Right kidney (tissue), 1 donor: ENCODE results near the gene CMC1.
"Not testable (repeated sequence)": the region's sequence is repeated elsewhere in the genome, so short reads cannot be mapped to it uniquely, and the experiment has no call there.

Experiments
- DNase-seq: peaks from one replicate; pipeline ENCODE4 v3.0.0-alpha.2; 2016

CMC1 gene

DNA sequence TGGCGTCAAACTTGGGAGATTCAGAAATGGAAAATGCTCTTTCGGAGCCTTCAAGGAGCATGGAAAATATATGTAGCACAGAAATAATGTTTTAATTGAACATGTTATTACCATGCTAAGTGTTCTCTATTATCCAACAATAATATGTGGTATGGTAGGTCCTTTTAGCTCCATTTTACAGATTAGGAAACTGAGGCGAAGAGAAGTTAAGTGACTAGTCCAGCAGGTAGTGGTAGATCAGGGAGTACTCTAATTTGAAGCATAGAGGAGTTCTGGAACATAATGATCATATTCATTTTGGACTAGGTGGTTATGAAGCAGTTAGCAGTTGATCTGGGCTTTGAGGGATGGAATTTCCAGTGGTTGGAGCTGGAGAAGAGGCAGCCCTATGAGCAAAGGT lies 1.1 kb downstream of the CMC1 start:
- DNase-seq: no peak

DNA sequence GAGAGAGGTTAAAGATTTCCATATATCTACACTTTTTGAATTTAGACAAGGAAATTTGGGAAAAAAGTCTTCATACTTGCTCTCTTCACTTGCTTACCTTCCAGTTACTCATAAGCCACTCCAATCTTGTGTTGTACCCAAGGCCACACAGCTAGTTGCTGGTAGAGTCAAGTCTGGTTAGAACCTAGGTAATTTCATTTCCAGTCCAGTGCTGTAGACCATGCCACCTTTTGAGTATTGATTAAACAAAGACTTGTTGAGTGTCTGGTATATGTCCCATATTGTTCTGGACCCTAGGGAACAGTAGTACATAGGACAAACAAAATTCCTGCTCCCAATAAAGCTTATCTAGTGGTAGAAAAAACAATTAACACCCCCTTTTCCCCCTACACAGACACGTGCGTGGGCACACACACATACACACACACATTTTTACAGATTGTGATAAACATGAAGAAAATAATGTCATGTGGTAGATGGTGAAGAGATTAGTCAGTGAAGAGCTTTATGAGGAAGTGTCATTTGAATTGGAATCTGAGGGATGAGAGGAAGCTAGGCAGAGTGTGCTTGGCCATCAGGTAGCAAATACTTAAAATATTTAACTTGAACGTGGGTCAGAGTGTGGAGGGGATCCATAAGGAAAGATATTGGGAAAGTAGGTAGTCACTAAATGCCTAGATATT lies 2.1 kb downstream of the CMC1 start:
- no peak for DNase-seq

DNA sequence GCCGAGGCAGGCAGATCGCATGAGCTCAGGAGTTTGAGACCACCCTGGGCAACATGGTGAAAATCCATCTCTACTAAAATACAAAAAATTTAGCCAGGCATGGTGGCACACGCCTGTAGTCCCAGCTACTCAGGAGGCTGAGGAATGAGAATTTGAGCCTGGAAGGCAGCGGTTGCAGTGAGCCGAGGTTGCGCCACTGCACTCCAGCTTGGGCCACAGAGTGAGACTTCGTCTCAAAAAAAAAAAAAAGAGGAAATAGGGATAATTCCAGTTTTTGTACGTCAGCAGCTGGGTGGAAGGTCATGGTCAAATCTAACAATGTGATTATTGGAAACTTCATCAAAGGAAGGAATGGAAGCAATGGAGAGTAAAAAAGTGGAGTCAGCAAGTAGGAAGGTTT lies 3.1 kb downstream of the CMC1 start:
- no peak for DNase-seq

DNA sequence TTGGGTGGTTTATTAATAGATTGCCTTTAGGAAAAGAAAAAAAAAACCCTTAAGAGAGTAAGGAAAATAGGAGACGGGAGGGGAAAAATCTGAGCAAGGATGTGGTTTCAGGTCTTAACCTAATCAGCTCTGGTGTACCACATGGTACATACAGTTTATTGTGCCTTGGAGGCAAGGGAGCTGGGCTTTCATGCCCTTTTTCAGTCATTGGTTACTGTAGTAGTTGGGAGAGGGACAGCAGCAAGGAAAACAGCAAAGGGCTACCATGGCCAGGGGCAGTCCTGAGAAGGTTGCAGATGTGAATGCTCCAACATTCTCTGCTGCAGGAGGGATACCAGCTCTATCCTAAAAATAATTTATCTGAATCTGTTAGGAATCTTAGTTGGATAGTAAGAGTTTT lies 5.9 kb downstream of the CMC1 start:
- DNase-seq: no peak

DNA sequence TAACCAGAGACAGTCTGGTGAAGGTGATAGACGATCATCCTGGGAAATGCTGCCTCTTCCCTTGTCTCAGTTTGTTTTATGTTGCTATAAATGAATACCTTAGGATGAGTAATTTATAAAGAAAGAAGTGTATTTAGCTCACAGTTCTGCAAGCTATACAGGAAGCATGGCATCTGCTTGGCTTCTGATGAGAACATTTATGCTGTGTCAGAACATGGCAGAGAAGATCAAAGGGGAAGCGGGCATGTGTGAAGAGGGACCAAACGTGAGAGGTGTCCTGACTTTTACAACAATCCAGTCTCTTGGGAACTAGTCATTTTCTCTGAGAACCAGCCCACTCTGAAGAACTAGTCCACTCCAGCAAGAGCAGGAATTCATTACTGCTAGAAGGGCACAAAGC lies 9.6 kb downstream of the CMC1 start:
- no peak for DNase-seq

DNA sequence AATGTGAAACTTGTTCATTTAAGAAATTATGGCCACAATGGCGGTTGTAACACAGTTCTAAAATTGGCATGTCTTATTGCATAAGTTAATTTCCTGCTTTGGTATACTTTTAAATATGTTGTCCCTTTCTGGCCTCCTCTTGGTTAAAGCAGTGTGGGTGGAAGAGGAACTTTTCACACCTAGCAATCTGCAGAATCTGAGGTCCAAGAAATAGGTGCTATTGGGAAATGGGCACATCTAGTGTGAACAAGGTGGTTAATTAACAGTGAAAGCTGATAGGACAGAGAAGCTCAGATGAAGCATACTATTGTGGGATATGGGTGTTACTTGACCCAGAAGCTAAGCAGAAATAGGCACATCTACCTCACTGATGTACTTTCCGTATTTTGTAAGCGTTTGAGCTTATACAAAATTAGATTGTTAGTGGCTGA lies 10.6 kb downstream of the CMC1 start:
- DNase-seq: no peak

DNA sequence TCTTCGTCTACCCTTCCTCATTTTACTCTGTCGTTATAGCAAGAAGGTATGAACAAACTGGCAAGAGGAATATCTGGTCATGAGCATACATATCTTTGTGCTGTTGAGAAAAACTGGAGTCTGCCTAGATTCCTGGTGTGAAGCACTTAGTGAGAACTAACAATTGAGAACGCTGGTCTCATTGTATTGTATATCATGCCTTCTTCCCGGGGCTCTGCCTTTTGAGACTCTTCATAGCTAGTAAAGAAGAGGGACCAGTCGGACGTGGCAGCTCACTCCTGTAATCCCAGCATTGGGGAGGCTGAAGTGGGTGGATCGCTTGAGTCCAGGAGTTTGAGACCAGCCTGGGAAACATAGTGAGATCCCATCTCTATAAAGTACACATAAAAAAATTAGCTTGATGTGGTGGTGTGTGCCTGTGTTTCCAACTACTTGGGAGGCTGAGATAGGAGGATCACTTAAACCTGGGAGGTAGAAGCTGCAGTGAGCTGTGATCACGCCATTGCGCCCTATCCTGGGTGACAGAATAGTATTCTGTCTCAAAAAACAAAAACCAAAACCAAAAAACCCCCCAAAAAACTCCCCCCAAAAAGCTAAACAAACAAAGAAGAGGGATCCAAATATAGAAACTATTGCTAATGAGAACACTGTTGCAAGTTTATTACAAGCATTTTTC lies 11.8 kb downstream of the CMC1 start:
- no peak for DNase-seq

DNA sequence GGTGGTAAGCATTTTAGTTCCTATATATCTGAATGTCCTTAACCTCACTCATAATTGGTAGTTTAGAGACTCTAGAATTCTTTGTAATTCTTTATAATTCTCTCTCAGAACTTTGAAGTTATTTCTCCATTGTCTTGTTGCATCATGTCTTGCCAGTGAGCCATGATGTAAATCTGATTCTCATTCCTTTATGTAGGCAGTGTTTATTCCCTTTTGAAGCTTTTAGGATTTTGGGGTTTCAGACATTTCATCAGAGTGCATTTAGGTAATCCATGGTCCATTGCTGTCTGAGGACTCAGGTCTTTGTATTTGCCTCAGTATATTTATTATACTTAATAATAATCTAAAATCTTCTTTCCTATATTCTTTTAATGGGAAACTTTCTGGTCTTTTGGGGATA lies 20.6 kb downstream of the CMC1 start:
- DNase-seq: no peak

DNA sequence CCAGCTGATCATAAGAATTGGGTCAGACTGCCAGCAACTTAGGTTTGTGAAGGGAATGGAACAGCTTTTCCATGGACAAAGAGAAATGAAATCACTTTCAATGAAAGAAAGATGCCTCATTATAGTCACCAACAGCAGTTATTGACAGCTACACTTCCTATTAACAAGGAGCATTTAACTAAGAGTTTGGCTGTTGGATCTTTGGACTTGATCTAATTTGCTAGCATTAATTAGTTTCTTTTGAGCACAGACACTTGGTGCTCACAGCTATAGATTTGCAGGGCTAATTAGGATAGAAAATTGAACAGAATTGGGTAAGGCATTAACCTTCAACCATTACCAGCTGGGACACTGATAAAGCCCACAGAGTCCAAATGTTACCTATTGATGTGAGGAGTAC lies 24.2 kb downstream of the CMC1 start:
- DNase-seq: no peak

DNA sequence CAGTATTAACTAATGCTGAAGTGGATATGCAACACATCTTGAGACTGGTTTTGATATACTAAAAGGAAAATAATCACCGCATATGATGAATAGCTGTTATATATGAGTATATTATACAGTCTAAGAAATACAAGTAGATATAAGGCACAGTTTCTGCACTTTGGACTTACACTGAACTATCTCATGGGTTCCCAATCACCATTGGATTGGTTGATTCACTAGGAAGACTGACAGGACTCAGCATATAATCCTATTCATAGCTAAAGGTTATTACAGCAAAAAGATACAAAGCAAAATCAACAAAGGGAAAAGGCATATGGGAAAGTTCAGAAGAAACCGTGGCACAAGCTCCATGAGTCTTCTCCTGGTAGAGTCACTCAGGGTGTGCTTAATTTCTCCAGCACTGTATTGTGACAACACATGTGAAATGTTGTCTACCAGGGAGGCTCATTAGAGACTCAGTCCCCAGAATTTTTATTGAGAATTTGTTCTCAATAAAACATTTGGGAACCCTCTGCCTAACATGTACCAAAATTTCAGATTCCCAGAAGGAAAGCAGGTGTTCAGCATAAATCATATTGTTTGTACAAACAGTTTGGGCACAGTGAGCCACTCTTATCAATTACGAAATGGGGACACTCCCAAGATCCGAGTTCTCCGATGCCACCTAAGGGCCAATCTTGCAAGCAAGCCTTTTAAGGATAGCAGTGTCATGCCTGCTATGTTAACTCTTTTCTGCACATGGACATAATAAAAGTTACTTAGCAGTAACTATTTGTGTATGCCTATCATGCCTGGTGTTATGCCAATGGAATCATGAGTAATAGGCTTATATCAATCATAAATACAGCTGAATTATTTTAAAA lies 26.8 kb downstream of the CMC1 start:
- no peak for DNase-seq

DNA sequence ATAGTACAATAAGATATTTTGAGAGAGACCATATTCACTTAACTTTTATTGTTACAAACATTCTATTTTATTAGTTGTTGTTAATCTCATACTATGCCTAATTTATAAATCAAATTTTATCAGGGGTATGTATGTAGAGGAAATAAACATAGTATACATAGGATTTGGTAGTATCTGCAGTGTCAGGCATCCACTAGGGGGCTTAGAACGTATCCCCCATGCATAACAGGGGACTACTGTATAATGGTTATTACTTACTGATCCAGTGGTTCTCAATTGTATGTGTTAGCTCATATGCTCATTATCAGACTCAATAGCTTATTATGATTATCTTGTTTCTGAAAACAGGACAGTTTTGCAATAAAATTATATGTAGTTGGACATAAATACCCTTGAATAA lies 27.6 kb downstream of the CMC1 start:
- no peak for DNase-seq

DNA sequence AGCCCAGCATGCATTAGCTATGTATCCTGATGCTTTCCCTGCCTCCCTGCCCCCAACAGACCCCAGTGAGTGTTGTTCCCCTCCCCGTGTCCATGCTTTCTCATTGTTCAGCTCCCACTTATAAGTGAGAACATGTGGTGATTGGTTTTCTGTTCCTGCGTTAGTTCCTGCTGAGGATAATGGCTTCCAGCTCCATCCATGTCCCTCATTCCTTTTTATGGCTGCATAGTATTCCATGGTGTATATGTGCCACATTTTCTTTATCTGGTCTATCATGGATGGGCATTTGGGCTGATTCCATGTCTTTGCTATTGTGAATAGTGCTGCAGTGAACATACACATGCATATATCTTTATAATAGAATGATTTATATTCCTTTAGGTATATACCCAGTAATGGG lies 28.5 kb downstream of the CMC1 start:
- not testable (repeated sequence) for DNase-seq

DNA sequence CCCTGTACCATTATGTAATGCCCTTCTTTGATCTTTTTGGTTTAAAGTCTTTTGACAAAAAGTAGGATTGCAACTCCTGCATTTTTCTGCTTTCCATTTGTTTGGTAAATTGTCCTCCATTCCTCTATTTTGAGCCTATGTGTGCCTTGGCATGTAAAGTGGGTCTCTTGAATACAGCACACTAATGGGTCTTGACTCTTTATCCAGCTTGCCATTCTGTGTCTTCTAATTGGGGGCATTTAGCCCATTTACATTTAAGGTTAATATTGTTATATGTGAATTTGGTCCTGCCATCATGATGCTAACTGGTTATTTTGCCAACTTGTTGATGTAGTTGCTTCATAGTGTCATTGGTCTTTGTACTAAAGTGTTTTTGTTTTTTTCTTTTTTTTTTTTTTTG lies 32.4 kb downstream of the CMC1 start:
- no peak for DNase-seq

DNA sequence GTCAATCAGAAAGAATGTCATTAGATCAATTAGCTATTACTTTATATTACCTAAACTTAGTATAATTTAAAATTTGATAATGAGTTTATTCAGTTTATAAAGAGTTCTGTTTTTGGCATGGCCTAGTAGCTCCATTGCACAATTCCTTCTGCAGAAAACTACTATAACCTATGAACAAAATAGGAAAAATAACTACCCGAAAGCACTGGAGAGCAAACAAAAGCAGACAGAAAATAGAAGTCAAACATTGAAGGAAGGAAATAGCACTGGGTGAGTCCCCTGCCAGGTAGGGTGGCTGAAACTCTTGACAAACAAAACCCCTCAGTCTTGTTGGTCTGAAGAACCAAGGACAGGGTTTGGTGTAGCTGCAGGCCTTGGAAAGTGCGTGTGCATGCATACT lies 37.5 kb downstream of the CMC1 start:
- no peak for DNase-seq

DNA sequence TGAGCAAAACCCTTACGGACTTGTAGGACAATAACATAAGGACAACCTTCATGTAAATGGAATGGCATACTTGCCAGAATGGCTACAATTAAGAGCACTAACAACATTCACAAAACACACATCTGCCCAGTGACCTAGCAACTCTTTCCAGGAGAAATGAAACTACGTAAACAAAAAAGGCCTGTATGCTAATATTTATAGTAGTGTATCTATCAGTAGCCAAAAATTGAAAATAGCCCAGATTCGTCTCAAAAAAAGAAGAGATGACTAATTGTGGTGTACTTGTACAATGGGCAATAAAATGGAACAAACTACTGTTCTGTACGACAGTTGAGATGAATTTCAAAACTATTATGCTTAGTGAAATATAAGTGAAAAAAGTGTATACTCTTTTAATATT lies 38.4 kb downstream of the CMC1 start:
- no peak for DNase-seq

DNA sequence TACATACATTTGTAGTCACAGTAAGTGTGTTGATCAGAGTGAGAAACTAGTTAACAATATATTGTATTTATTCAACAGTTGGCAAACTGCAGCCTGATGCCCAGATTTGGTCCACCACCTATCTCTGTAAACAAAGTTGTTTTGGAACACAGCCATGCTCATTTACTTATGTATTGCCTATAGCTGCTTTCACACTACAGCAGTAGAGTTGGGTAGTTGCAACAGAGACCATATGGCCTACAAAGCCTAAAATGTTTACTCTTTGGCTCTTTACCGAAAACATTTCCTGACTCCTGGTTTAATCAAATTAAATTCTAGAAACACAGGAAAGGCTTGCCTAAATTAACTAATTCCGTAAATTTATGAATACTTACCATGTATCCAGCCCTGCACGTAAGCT lies 39.4 kb downstream of the CMC1 start:
- no peak for DNase-seq

DNA sequence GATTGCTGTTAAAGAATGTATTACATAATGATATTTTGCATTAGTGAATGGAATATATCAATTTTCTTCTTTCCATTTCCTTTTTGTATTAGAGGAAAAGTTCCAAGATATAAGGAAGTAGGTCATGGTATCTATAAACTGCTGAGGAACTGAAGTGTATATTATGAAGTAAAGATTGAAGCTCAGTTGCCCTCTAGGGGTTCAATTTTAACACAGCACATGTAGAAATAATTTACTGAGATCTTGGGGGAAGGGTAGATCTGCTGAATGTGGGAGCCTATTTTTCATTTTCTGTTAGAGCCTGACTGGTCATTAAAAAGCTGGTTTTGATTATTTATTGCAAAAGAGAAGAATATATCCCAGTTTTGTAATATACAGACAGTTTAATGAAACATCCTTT lies 45.2 kb downstream of the CMC1 start:
- DNase-seq: no peak

DNA sequence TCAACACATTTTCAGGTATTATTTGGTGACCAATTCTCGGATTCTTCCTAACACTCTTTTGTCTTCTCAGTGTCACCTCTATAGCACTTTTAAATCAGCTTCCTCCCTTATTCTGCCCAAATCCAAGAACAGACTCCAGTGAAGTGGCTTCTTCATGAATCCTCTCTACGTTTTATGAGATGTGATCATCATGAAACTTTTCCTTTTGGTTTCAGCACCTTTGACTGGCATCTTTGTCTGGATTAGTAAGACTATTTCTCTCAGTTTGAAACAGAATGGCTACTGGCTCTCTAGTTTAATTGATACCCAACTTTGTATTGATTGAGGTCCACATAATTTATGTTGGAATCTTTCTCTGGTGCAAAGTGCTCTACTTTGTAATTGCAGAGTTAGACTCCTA lies 45.6 kb downstream of the CMC1 start:
- no peak for DNase-seq

DNA sequence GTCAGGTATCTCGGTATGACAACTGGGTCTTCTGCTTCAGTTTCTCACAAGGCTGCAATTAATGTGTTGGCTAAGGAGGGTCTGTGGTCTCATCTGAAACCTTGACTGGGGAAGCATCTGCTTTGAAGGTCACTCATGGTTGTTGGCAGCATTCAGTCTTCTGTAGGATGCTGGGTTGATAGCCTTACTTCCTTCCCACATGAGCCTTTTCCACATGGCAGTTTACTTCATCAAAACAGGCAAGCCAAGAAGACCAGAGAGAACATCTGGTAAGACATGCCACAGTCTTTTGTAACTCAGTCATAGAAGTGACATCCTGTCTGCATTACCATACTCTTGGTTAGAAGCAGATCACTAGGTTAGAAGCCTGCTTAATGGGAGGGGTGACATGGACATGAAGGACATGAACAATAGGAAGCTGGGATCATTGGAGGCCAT lies 49.5 kb downstream of the CMC1 start:
- DNase-seq: no peak

DNA sequence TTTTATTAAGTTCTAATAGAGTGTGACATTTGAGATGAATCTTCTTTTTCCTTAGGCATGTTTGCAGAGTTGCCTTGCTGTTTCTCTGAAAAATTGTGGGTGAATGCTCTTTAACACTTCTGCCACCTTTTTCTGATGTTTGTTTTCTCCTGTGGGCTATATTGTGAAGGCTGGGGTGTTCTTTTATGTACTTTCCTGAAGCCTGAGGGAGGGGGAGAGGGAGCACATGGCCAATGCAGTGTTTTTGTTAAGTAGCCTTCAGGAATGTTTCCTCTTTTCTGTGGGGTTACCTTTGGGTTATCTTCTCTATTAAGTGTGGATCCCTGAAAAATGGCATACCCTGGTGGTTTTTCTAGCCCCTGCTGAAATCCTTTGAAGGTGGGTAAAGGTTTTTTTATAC lies 50.2 kb downstream of the CMC1 start:
- no peak for DNase-seq

DNA sequence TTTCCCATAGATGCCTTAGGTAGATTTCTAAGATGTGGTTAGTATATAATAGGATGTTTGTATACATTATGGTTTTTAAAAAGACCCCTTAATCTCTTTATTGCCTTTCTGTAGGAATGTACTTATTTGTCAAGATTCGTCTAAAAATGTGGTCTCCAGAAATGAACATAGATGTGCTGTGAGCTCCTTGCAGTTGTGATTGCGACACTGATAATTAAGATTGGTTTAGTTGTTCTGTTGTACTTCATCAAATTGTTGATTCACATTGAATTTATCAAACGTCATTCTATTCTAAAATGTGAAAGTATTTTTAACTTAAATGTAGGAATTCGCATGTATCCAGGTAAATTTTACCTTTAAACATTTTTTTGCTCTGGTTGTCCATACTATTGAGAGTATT lies 51.2 kb downstream of the CMC1 start:
- no peak for DNase-seq

DNA sequence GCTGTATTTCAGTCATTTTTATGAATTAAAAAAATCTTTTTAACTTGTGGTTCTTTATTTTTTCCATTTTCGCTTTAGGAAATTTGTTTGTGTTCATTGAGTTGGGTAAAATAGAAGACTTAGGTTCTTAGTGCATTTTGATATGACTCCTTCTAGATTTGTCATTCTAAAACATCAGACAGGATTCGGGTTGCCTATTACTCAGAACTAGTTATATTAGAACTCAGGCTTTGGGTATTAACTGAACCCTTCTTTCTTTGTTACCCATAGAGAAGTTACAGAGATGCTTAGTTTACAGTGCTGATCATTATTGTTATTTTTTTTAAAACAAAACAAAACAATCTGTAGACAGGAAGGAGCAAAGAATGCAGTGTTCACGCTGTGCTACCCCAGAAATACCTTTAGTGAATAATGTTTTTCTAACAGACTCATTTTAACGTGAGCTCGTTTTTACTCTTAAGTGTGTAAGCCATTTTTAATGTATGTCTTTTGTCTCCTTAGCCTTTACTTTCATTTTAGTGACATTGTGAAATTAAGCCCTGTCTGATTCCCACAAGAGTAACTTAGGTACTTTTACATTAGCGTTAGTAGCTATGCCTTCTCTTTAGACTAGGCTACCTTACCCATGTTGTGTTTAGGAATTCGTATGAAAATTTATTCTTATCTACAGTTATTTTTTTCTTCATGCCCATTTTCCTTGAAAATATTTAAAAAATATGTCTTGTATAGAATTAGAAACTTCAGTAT lies 53.4 kb downstream of the CMC1 start:
- no peak for DNase-seq
